GM04503 (cell line): ENCODE data around the gene LRRC73.
"Not testable (repeated sequence)": the region's sequence is repeated elsewhere in the genome, so short reads cannot be mapped to it uniquely, and the experiment has no call there.

Experiments used
- DNase-seq: peaks from one replicate; pipeline ENCODE4 v3.0.0-alpha.2; 2012; ENCODE audit warnings: low read depth

Gene LRRC73

GRCh38 chr6:43491750-43492661, 18.1 kb downstream of the LRRC73 start:
- peak; percentile 33 for DNase-seq

GRCh38 chr6:43490523-43490939, 19.6 kb downstream of the LRRC73 start:
- no peak for DNase-seq

- DNase-seq: no peak
Measured at GRCh38 chr6:43489277-43490072, 20.7 kb downstream of the LRRC73 start.

- no peak for DNase-seq
Measured at GRCh38 chr6:43488667-43489276, 21.4 kb downstream of the LRRC73 start.

GRCh38 chr6:43481591-43482236, 28.4 kb downstream of the LRRC73 start:
- no peak for DNase-seq

GRCh38 chr6:43481075-43481474, 29.1 kb downstream of the LRRC73 start:
- DNase-seq: no peak

- no peak for DNase-seq
Measured at GRCh38 chr6:43478008-43478372, 32.2 kb downstream of the LRRC73 start.

GRCh38 chr6:43477235-43478007, 32.7 kb downstream of the LRRC73 start, which contains the start of gene TJAP1:
TJAP1 (plus strand) TSS chr6:43477570; CDS start chr6:43499002, 21,432 bp downstream.
- peak; percentile 31 for DNase-seq

- no peak for DNase-seq
Measured at GRCh38 chr6:43476746-43477145, 33.4 kb downstream of the LRRC73 start.

GRCh38 chr6:43475516-43475915, 34.6 kb downstream of the LRRC73 start:
- DNase-seq: no peak

- DNase-seq: no peak
Measured at GRCh38 chr6:43472515-43472914, 37.6 kb downstream of the LRRC73 start.

GRCh38 chr6:43471399-43471798, 38.7 kb downstream of the LRRC73 start:
- DNase-seq: no peak

GRCh38 chr6:43469947-43470346, 40.2 kb downstream of the LRRC73 start:
- DNase-seq: no peak

- no peak for DNase-seq
Measured at GRCh38 chr6:43468748-43469681, 41.1 kb downstream of the LRRC73 start.

- DNase-seq: no peak
Measured at GRCh38 chr6:43468240-43468639, 41.9 kb downstream of the LRRC73 start.

GRCh38 chr6:43467752-43468151, 42.4 kb downstream of the LRRC73 start:
- no peak for DNase-seq

- not testable (repeated sequence) for DNase-seq
Measured at GRCh38 chr6:43467265-43467664, 42.9 kb downstream of the LRRC73 start.

- DNase-seq: no peak
Measured at GRCh38 chr6:43465948-43466347, 44.2 kb downstream of the LRRC73 start.

GRCh38 chr6:43464337-43464736, 45.8 kb downstream of the LRRC73 start:
- no peak for DNase-seq

GRCh38 chr6:43461936-43462335, 48.2 kb downstream of the LRRC73 start:
- no peak for DNase-seq
